ENCODE measurements around the gene C1orf216.
"Not testable (repeated sequence)": the region's sequence is repeated elsewhere in the genome, so short reads cannot be mapped to it uniquely, and the experiment has no call there.

C1orf216 gene

DNA sequence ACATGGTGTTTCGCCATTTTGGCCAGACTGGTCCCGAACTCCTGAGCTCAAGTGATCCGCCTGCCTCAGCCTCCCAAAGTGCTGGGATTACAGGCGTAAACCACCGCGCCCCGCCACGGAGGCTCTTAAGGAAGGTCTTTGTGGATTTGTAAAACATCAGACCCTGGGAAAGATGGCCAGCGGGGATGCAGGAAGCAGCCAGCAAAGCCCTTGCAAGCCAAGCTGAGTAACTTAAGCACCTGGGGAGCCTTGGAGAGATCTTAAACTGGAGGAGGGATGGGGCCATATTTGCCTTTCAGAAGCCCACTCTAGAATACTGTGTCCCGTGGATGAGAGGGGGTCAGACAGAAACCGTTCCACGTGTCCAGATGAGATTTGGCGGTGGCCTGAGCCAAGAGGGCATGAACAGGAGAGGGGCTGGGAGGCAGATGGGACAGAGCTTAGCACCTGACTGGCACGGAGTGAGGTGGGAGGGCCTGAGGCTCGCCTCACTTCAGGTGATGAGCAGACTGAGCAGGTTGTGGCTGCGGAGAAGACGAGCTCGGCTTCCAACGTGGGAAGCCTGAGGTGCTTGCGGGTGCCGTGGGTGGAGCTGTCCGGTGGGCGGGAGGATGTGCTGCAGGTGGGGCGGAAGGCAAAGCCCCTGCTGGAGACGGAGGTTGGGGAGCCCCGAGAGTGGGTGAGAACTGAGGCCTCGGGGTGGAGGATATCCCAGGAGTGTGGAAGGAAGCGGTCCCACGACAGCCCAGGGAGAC lies 11.7 kb downstream of the C1orf216 start:
- DNase-seq, result no peak

DNA sequence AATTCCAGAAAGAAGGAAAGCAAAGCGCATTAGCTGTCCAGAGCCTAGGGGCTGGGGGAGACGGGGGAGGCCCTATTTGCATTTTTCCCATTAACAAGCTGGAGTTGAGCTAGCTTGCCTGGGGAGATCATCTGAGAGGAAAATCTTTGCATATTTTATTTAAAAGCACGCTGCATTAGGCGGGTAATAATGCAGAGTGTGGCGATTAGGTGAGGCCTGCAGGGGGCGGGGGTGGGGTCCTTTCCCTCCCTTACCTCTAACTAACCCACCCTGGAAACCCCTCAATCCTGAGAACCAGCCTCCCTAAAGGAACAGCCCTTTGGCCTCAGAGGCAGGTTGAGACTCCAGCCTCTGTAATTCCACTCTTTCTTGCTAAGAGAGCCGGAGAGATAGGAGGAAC lies 16.2 kb downstream of the C1orf216 start:
- DNase-seq, result no peak

- DNase-seq, result not testable (repeated sequence)
Measured at GRCh38 chr1:35699152-35699551, 19.5 kb downstream of the C1orf216 start.

DNA sequence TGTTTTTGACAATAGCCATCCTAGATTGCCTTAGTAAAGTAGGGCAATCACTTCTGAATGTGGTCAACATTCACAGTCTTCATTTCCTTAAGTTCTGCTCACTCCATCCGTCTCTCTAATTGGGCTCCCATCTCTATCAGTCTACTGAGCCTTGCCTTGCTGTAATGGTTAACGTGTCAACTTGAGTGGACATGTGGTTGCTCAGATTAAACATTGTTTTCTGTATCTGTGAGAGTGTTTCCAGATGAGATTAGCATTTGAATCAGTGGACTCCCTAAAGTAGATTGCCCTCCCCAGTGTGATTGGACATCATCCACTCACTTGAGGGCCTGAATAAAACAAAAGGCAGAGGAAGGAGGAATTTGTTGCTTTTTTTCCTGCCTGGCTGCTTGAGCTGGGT lies 26.4 kb downstream of the C1orf216 start:
- DNase-seq, result no peak

- no peak for DNase-seq
Measured at GRCh38 chr1:35691571-35692220, 27.0 kb downstream of the C1orf216 start.

- no peak for DNase-seq
Measured at GRCh38 chr1:35691080-35691479, 27.6 kb downstream of the C1orf216 start.

DNA sequence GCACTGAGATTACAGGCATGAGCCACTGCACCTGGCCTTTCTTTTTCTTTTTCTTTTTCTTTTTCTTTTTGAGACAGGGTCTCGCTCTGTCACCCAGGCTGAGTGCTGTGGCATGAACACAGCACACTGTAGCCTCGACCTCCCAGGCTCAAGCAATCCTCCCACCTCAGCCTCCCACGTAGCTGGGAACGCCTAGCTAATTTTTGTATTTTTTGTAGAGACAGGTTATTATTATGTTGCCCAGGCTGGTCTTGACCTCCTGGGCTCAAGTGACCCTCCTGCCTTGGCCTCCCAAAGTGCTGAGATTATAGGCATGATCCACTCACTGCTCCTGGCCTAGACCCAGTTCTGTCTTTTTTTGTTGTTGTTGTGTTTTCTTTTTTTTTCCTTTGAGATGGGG lies 28.6 kb downstream of the C1orf216 start:
- DNase-seq, result not testable (repeated sequence)

- DNase-seq, result no peak
Measured at GRCh38 chr1:35688161-35688560, 30.5 kb downstream of the C1orf216 start.

DNA sequence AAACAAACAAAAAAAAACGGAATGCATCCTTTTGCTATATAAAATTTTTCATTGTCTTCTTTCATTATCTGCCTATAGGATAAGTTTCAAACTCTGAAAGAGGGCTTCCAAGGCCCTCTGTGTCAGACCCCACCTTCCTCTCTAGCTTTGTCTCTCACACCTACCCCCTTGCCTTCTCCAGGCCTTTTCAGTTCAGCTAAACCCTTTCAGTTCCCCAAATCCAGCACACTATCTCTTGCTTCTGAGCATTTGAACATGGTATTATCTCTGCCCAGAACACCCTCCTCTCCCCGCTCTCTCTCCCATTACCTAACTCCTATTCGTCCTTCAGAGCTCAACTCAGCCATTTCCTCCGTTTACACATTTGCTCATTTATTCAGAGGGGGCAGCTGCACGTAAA lies 35.7 kb downstream of the C1orf216 start:
- no peak for DNase-seq

- no peak for DNase-seq
Measured at GRCh38 chr1:35680271-35680670, 38.4 kb downstream of the C1orf216 start.

GRCh38 chr1:35675773-35676172 lies 42.9 kb downstream of the C1orf216 start:
- DNase-seq, result no peak

- DNase-seq, result no peak
Measured at GRCh38 chr1:35674111-35674510, 44.6 kb downstream of the C1orf216 start.

DNA sequence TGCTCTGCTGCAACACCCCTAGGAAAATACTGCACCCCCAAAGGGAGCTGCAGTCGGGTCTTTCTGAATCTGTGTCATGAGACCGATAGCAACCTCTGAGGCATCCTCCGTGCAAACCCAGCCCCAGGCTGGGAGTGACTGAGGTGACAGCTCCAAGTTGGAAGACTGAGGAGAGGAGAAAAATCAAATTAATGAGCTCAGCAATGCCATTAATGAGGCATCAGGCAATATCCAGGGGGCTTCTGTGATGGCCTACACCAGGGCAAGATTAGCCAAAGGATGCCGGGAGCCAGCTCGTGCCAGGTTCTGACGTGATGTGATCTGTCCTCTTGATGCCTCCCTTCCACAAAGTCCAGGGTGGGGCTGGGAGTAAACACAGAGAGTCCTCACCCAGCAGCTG lies 46.6 kb downstream of the C1orf216 start:
- DNase-seq, result no peak

DNA sequence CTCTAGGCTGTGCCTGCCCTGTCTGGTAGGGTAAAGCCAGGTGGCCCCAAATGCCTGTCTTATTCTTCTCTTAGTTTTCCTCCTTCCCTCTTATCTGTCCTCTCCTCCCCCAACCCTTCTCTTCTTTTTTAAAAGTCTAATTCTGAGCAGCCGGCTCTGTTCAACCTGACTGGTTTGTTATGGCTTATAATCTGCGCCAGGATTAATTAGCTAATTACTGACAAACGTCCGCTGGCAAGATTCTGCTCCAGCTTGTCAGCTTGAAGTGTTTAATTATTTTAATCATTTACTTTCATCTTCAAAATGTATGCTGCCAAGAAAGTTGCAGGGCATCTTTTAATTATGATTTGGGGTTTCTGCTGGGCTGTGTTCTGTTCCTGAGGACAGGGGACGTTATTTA lies 50.2 kb downstream of the C1orf216 start:
- no peak for DNase-seq

GRCh38 chr1:35666916-35667315 lies 51.8 kb downstream of the C1orf216 start:
- DNase-seq, result no peak

DNA sequence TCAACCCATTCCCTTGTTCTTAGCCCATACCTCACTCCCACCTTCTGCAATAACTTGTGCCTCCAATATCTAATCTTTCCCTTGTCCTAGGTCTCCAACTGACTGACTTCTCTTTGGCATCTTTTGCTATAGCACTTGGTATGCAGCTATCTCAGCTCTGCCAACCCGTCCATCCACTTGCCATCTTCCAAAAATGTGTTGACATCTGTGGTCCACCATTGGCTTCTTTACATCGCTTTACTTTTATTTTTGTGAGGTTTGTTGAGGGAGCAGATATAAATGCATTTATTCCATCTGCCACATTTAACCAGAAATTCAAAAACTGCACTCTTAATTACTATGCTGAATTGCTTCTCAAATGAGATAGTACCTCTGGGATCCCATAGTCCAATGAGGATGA lies 52.5 kb downstream of the C1orf216 start:
- no peak for DNase-seq
